Pulmonary artery endothelial cell (primary cell): ENCODE data around the gene ORAI1. TPM values are rescaled to one million over a fixed set of nuclear protein-coding genes. Genes with fewer than 3 reads are reported as not detected.

Experiments
- total RNA-seq: library from RNA; depleted of rRNA; stranded (reverse); fragments of >200 nt; gene quantifications from 2 replicates; pipeline ENCODE4 v1.2.3, GENCODE V29; 2014

ORAI1 gene
- total RNA-seq, 1 donor from 2014 or later: 18.8 TPM

Other genes with a start within 250 kb of the ORAI1 start
- gene RNF34, start 226.4 kb upstream of the ORAI1 start, total RNA-seq: 122 and 146 TPM in 2 replicates
- 27.8 and 30.5 TPM in 2 replicates for gene KDM2B, start 45.5 kb upstream of the ORAI1 start, total RNA-seq
- gene MORN3, start 43.1 kb downstream of the ORAI1 start, total RNA-seq: 0.63 and 1.6 TPM in 2 replicates
- 8.6 and 9.2 TPM in 2 replicates for gene TMEM120B, start 86.2 kb downstream of the ORAI1 start, total RNA-seq
- gene RHOF, start 167.2 kb downstream of the ORAI1 start, total RNA-seq: 6.7 and 7.6 TPM in 2 replicates
- gene SETD1B, start 177.5 kb downstream of the ORAI1 start, total RNA-seq: 1.8 and 2.5 TPM in 2 replicates
- gene HPD, start 232.3 kb downstream of the ORAI1 start, total RNA-seq: not detected in 2 replicates